Mucosa of descending colon (tissue), 3 donors: Measurements from ENCODE around the gene FOLR1. TPM values are rescaled to one million over a fixed set of nuclear protein-coding genes. Genes with fewer than 3 reads are reported as not detected.
A peak's percentile ranks its signal among the peaks of the same experiment; 100 is the strongest.
"Not testable (repeated sequence)": the region's sequence is repeated elsewhere in the genome, so short reads cannot be mapped to it uniquely, and the experiment has no call there.

ENCODE experiments used
- ATAC-seq: fragments of 200-7000 bp; cut with Tn5 transposase; one replicate; pipeline ENCODE4 v1.9.1; 2020; ENCODE audit warnings: mild to moderate bottlenecking, moderate library complexity
- DNase-seq, 3 donors: peaks; one replicate each; pipeline ENCODE4 v3.0.0-alpha.2; 2020
- H3K36me3 ChIP-seq: fragments of 200-600 bp; one replicate; pipeline ENCODE4 v1.8.0; 2021; ENCODE audit warnings: low read depth, mild to moderate bottlenecking
- H3K4me1 ChIP-seq: fragments of 200-600 bp; one replicate; pipeline ENCODE4 v1.8.0; 2021; ENCODE audit warnings: low read depth, mild to moderate bottlenecking
- H3K4me3 ChIP-seq: fragments of 200-600 bp; one replicate; pipeline ENCODE4 v1.8.0; 2021; ENCODE audit warnings: mild to moderate bottlenecking
- H3K9me3 ChIP-seq: fragments of 200-600 bp; one replicate; pipeline ENCODE4 v1.8.0; 2021; ENCODE audit warnings: mild to moderate bottlenecking
- intact Hi-C, 2 donors: fragments of 100-400 bp; cut with DNase I in 1 of 2; cut with micrococcal nuclease in 1 of 2; formaldehyde crosslinking; loops; one replicate each; pipeline versions ENCODE4 v1.11.0 to v1.11.1; 2022; cut with DNase I, micrococcal nuclease
- total RNA-seq, 3 donors: library from RNA; stranded (reverse); fragmentation: NEBNext Ultra II Directional in 2 of 3; extraction: Animal tissue kit (Norgen Biotek cat#: 25700) in 2 of 3; gene quantifications; one replicate each; pipeline versions ENCODE4 v1.2.1 to v1.2.4, GENCODE V29; 2021 to 2023
- TF ChIP-seq, protein P1 (sequence below): fragments of 200-600 bp; IDR thresholded peaks from one replicate; pipeline ENCODE4 v1.8.0; 2022; ENCODE audit warnings: antibody characterized with exemption, mild to moderate bottlenecking
- donor health status: DM: no; HTN: no; CAD: no; lungs with moderate emphysema.
- donor health status: DM: no; HTN: no; CAD: no.
- donor health status: DM: no; HTN: yes; CAD: no.

Gene FOLR1
- total RNA-seq, 3 donors from 2014 or later = not detected

DNA sequence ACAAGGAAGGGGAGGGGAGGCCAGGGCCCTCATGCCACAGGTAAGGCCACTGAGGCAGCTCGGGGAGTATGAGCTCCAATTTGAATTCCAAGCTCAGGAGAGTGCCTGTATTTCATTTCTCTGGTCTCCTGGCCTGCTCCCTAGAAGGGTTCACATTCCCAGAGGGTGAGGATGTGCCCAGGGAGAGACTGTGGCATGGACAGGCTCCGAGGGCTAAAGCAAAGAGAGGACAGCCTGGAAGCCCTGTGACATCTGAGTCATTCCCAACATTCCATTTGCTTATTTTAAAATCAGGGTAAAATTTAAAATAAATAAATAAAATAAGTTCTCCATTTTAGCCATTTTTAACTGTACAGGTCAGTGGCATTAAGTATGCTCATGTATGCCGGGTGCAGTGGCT is 18.6 kb upstream of the FOLR1 start:
- H3K4me3 ChIP-seq = no peak overlapping the region
- no peaks in the 10 kb centered on the region for H3K36me3 ChIP-seq
- ATAC-seq = no peak
- intact Hi-C loops = loop anchor here in 1 of 2 donors (5.0 kb wide), 1 partner anchor 61 kb away; the partner anchor contains the start of gene ANAPC15
- H3K4me1 ChIP-seq = peaks cover 22% of the 10 kb centered on the region
- DNase-seq = no peak
- H3K9me3 ChIP-seq = no peaks in the 10 kb centered on the region
- TF ChIP-seq, protein P1, sequence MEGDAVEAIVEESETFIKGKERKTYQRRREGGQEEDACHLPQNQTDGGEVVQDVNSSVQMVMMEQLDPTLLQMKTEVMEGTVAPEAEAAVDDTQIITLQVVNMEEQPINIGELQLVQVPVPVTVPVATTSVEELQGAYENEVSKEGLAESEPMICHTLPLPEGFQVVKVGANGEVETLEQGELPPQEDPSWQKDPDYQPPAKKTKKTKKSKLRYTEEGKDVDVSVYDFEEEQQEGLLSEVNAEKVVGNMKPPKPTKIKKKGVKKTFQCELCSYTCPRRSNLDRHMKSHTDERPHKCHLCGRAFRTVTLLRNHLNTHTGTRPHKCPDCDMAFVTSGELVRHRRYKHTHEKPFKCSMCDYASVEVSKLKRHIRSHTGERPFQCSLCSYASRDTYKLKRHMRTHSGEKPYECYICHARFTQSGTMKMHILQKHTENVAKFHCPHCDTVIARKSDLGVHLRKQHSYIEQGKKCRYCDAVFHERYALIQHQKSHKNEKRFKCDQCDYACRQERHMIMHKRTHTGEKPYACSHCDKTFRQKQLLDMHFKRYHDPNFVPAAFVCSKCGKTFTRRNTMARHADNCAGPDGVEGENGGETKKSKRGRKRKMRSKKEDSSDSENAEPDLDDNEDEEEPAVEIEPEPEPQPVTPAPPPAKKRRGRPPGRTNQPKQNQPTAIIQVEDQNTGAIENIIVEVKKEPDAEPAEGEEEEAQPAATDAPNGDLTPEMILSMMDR = no peak

DNA sequence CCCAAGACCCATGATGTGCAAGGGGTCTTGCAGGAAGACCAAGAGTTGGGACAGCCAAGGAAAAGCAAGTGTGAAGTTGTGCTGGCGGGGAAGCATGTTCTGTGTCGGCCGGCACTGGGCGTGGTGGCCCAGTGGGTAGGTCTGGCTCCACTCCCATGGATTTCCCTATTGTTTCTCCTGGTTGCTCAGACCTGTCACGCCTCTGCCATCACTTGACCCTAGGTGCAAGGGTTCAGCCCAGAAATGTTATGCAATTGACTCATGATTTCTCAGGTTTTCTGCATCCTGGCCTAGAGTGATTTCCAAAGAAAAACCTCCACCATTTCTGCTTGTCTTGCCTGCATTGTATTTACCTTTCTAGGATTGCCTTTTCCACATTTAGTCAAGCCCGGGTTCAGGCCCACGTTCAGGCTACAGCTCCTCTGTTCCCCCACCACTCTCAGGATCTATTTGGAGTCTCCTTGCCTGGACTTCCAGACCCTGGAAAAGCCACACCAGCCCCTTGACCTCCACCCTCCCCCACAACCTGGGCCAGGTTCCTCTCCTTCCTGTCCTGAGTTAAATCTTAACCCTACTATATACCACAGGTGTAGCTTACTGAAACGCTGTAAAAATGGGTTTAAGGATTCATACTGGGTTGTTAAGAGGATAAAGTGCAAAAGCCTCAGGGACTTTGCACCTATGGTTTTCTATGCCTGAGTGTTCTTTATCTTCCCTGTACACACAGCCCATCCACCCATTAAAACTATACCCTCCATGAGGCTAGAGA is 17.5 kb upstream of the FOLR1 start:
- DNase-seq = peak; percentile 76 to 82 (median 77)
- intact Hi-C loops = loop anchor here in 1 of 2 donors (5.0 kb wide), 1 partner anchor 62 kb away; the partner anchor contains the start of gene ANAPC15
- Histone ChIP-seq H3K36me3 (no peaks in the 10 kb centered on the region), H3K9me3 (no peaks in the 10 kb centered on the region), H3K4me1 (peaks cover 19% of the 10 kb centered on the region), H3K4me3 (no peak overlapping the region)
- TF ChIP-seq, protein P1 = no peak
- peak; percentile 95 for ATAC-seq

DNA sequence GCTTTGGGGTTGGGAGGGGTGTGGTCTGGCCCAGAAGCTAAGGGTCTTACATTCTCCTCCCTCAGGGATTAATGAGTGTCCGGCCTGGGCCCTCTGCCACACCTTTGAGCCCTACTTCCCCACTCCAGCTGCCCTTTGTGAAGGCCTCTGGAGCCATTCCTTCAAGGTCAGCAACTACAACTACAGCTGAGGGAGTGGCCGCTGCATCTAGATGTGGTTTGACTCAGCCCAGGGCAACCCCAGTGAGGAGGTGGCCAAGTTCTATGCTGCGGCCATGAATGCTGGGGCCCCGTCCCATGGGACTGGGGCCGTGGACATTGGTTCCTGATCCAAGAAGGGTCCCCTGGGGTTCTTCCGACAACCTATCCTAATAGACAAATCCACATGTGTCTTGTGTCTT is 14.3 kb upstream of the FOLR1 start:
- TF ChIP-seq, protein P1 = no peak
- Histone ChIP-seq H3K4me3 (no peak overlapping the region), H3K4me1 (peaks cover 12% of the 10 kb centered on the region), H3K9me3 (no peaks in the 10 kb centered on the region), H3K36me3 (no peaks in the 10 kb centered on the region)
- DNase-seq (no peak), ATAC-seq (peak; percentile 8)
- intact Hi-C loops = no loop called here

DNA sequence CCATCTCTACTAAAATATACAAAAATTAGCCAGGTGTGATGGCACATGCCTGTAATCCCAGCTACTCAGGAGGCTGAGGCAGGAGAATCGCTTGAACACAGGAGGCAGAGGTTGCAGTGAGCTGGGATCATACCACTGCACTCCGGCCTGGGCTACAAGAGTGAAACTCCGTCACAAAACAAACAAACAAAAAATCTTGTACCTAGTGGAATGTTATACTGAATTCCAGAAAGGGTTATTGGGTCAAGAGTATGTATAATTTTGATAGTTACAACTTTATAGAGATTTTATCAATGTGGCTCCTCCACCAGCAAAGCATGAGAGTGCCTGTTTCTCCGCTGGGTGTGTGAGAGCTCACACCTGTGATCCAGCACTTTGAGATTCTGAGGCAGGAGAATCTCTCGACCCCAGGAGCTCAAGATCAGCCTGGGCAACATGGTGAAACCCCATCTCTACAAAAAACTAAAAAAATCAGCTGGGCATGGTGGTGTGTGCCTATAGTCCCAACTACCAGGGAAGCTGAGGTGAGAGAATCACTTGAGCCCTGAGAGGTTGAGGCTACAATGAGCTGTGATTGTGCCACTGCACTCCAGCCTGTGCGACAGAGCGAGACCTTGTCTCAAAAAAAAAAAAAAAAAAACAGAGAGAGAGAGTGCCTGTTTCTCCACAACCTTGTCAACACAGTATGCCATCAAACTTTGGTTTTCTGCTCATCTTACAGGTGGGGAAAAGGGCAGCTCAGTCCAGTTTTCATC is 12.7 kb upstream of the FOLR1 start:
- no peaks in the 10 kb centered on the region for H3K9me3 ChIP-seq
- TF ChIP-seq, protein P1 = no peak
- no peaks in the 10 kb centered on the region for H3K36me3 ChIP-seq
- H3K4me1 ChIP-seq = peaks cover 4% of the 10 kb centered on the region
- H3K4me3 ChIP-seq = no peak overlapping the region
- ATAC-seq (no peak), DNase-seq (no peak)
- intact Hi-C loops = no loop called here

DNA sequence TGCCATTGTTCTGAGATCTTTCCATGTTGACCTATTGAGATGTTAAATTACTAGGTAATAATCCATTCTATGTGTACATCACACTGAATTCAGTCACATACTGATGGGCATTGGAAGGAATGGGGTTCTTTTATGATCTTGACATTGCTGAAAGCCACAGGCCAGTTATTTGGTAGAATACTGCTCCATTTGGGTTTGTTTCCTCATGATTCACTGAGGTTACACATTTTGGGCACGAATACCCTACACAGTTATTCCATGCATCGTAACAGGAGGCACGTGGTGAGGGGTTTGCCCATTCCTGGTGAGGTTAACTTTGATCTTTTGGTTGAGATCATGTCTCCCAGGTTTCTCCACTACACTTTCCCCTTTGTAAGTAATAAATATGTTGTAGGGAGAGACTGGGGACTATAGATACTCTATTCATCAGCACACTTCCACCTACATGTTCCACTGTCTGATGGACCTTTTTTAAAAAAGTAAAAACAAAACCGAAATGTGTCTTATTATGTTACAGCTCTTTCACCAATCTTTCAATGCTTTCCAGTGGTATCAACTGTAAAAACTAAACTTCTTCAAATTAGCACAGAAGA is 12.0 kb upstream of the FOLR1 start:
- H3K4me3 ChIP-seq = no peak overlapping the region
- DNase-seq (no peak), ATAC-seq (no peak)
- H3K9me3 ChIP-seq = no peaks in the 10 kb centered on the region
- TF ChIP-seq, protein P1 = no peak
- intact Hi-C loops = no loop called here
- peaks cover 4% of the 10 kb centered on the region for H3K4me1 ChIP-seq
- no peaks in the 10 kb centered on the region for H3K36me3 ChIP-seq

DNA sequence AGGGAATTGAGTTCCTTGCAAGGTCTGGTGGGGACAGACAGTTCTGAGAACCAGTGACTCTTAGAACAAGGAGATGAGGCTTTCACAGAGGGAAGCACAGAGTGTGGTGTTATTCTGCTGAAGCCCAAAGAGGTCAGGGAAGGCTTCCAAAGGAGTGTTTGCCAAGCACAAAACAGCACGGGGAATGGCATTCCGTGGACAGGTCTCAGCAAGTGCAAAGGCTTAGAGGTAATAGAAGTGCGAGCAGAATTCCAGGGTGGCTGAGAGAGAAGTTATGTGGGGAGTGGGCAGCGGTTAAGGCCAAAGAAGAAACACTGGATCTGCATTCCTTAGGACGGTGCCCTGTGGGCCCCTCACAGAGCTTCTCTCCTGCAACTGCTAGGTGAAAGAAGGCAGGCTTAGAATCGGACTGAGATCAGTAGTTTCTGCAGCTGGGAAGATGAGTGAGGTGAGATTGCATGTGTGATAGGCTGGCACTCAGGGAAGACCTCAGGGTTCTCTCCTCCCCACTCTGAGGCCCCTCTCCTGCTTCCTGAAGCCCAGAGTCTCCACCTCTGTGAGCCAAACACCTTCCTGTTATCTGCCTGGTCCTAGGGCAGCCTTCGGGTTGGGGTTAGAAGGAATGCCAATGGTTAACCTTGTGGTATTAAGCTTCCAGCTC is 10.9 kb upstream of the FOLR1 start:
- intact Hi-C loops = not testable (repeated sequence)

DNA sequence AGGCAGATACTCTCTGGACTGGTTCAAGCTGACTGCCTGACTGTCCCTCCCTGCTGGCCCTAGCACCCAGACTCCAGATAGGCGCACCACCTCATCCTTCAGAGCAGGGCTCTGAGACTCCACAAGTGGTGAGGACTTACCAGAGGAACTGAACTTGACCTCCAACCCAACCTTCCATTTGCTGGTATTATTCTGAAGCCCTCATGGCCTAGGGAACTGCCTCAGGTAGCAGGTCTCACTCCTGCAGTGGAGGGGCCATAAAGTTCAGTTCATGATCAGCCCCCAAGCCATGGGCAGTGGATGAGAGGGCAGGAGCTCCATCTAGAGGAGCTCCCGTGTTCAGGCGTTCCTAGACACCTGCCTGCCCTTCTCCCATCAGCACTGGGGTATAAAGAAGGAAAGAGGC is 10.4 kb upstream of the FOLR1 start:
- ATAC-seq (peak; percentile 75), DNase-seq (peak in 1 of 3 donors; percentile 45)
- H3K4me1 ChIP-seq, intact Hi-C loops, H3K4me3 ChIP-seq, H3K9me3 ChIP-seq, H3K36me3 ChIP-seq: not testable (repeated sequence)

More for the DNA sequence above, 10.9 kb upstream of the FOLR1 start:
- not testable (repeated sequence) for H3K4me1 ChIP-seq, H3K36me3 ChIP-seq, DNase-seq, H3K9me3 ChIP-seq, H3K4me3 ChIP-seq, ATAC-seq
